Aorta (tissue), 5 donors: ENCODE data around the gene IL1RL2. TPM values are rescaled to one million over a fixed set of nuclear protein-coding genes. Genes with fewer than 3 reads are reported as not detected.

ENCODE experiments used
- ATAC-seq: fragments of 200-7000 bp; cut with Tn5 transposase; one replicate; pipeline ENCODE4 v1.9.1; 2022; ENCODE audit warnings: moderate library complexity; ENCODE audit not compliant: low FRiP score
- DNase-seq, 2 donors: peaks; one replicate each; pipeline ENCODE4 v3.0.0-alpha.2; 2020
- H3K27ac ChIP-seq, 2 donors: one replicate each; pipeline ENCODE4 v1.5.1; 2013; ENCODE audit warnings: low read length in 2 of 2, mild to moderate bottlenecking in 2 of 2, moderate library complexity in 2 of 2, control low read depth in 1 of 2, inconsistent platforms in 1 of 2, low read depth in 1 of 2
- H3K27me3 ChIP-seq, 2 donors: one replicate each; pipeline ENCODE4 v1.6.1; 2013; ENCODE audit warnings: control low read depth in 1 of 2, low read length in 1 of 2, mild to moderate bottlenecking in 1 of 2, moderate library complexity in 1 of 2; ENCODE audit not compliant: insufficient read depth in 2 of 2, control insufficient read depth in 1 of 2
- H3K36me3 ChIP-seq, 2 donors: one replicate each; pipeline ENCODE4 v1.6.1; 2013; ENCODE audit warnings: control low read depth in 1 of 2, low read length in 1 of 2, mild to moderate bottlenecking in 1 of 2; ENCODE audit not compliant: insufficient read depth in 2 of 2, control insufficient read depth in 1 of 2
- H3K4me1 ChIP-seq, 2 donors: one replicate each; pipeline ENCODE4 v1.6.1; 2013; ENCODE audit warnings: low read length in 2 of 2, control low read depth in 1 of 2, mild to moderate bottlenecking in 1 of 2, moderate library complexity in 1 of 2; ENCODE audit not compliant: insufficient read depth in 2 of 2, control insufficient read depth in 1 of 2
- H3K4me3 ChIP-seq, 2 donors: one replicate each; pipeline ENCODE4 v1.5.1; 2013; ENCODE audit warnings: low read length in 2 of 2, control low read depth in 1 of 2, mild to moderate bottlenecking in 1 of 2
- H3K9me3 ChIP-seq: one replicate; pipeline ENCODE4 v1.6.1; 2013; ENCODE audit warnings: mild to moderate bottlenecking, low read length; ENCODE audit not compliant: control insufficient read depth
- WGBS, 2 donors: extraction: QIAGEN DNeasy Blood & Tissue Kit; methylation state at CpG; one replicate each; pipeline ENCODE4 v1.1.7; 2013; 5-methylcytosine and 5-hydroxymethylcytosine counted together
- intact Hi-C, 2 donors: fragments of 100-400 bp; cut with DNase I; formaldehyde crosslinking; loops; one replicate each; pipeline versions ENCODE4 v1.14.2 to v1.15.0; 2022
- polyA plus RNA-seq, 2 donors: library from polyadenylated mRNA; stranded (reverse); fragments of 200-250 nt; gene quantifications; one replicate each; pipeline ENCODE4 v1.2.3, GENCODE V29; 2013
- total RNA-seq, 2 donors: library from RNA; stranded (reverse); fragmentation: NEBNext Ultra II Directional; extraction: Animal tissue kit (Norgen Biotek cat#: 25700); gene quantifications; one replicate each; pipeline ENCODE4 v1.2.1, GENCODE V29; 2021
- donor health status: healthy with polysubstance abuse.
- donor health status: Bipolar disorder and iron deficiency.
- donor health status: DM: no; HTN: no; CAD: no.
- donor health status: DM: no; HTN: no; CAD: no.
- donor health status: DM: yes; HTN: yes; CAD: no.

The IL1RL2 gene
- total and polyA plus RNA-seq, 4 donors = 0.54 to 1.8 (median 0.54) TPM; not detected in 1

DNA sequence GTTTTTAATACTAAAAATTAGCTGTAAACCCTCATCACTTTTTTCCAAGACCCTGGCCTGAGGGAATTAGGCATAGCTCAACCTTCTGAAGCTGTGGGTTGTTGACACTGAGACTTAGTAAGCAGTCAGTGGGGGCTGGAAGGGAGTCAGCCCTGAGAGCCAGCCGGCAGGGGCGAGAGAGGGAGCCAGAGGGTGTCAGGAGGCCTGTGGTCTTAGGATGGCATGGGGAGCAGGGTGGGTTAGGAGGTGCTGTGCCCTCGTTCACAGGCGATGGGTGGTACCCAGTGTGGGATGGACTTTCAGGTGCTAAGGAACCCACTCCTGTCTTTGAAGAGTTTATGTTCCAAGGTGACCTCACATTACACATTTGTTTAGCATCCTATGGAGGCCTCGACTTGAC is 49.3 kb downstream of the IL1RL2 start:
- H3K27ac ChIP-seq = no peak overlapping the region
- no peaks in the 10 kb centered on the region for H3K9me3 ChIP-seq
- H3K4me3 ChIP-seq = no peak overlapping the region
- no peaks in the 10 kb centered on the region for H3K36me3 ChIP-seq
- intact Hi-C loops = no loop called here
- WGBS, 2 donors = 77 to 91% methylated on average over 5 of the region's 5 CpGs
- ATAC-seq (no peak), DNase-seq (no peak)
- H3K27me3 ChIP-seq = no peaks in the 10 kb centered on the region
- no peaks in the 10 kb centered on the region for H3K4me1 ChIP-seq

DNA sequence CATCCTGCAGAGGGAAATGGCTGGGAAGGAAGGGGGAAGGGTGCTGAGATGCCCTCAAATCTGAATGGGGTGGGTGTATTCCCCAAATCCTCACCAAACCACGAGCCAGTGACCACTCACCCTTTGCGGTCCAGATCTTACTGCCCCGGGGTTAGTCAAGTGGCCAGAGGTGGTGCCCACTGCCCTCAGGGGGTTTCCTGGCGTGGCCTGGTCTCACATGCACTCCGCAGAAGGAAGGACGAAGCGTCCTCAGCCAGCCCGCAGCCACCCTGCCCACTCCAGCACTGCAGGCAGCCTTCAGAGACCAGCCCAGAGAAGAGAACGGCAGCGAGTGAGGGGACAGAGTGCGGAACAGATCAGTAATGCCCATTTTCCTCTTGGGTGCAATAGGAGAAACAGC is 50.4 kb downstream of the IL1RL2 start:
- Histone ChIP-seq H3K27ac (no peak overlapping the region), H3K9me3 (no peaks in the 10 kb centered on the region), H3K4me1 (no peaks in the 10 kb centered on the region), H3K4me3 (no peak overlapping the region), H3K36me3 (no peaks in the 10 kb centered on the region), H3K27me3 (no peaks in the 10 kb centered on the region)
- WGBS, 2 donors = 97% methylated on average over 11 of the region's 11 CpGs
- DNase-seq = no peak
- ATAC-seq = no peak
- intact Hi-C loops = no loop called here

DNA sequence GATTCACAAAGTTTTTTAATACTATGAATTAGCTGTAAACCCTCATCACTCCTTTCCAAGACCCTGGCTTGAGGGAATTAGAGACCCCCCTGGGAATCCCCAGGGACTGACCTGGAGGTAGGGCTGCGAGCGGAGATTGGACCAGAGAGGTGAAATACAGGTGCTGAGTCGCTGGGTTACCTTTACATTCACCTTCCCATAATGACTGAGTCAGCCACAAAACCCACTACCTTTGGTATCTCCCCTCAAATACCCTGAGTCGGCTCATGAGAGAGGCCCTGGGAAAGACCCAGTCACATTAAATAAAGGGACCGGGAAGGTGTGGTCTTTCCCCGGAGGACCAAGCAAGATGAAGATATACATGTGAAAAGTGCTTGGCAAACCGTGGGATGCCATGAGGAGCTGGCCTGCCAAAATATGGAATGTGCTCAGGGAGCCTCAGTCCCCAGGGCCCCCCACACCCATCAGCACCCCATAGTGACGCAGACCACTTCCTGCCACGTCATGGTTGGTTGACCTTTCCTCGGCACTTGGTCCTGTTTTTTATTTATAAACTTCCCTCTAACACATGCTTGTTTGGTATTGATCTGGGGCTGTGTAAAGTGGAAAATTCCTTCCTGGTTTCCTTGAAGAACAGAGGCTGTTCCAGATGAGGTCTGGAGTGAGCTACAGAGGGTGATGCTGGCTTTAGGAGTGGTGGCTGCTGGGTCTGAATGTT is 51.4 kb downstream of the IL1RL2 start:
- no peak for ATAC-seq
- DNase-seq = no peak
- no peak overlapping the region for H3K27ac ChIP-seq

DNA sequence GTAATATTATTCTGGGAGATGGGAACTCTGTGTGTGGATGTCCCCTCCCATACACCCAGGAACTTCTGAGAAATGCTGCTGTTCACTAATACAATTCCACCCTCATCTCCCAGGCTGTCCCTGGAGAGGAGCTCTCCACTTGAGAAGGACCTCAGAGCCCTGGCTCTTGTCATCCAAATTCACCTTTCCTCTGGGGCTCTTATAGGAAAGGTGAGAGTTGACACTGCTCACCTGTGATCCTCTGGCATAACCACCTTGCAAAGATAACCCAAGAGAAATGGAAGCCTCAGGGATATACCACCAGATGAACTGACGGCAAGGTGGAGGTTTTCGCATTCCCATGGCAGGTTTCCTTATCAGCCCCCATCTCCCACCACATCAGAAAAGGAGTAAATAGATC is 52.0 kb downstream of the IL1RL2 start:
- Histone ChIP-seq H3K4me1 (no peaks in the 10 kb centered on the region), H3K36me3 (no peaks in the 10 kb centered on the region), H3K27ac (no peak overlapping the region), H3K27me3 (no peaks in the 10 kb centered on the region), H3K4me3 (no peak overlapping the region), H3K9me3 (no peaks in the 10 kb centered on the region)
- WGBS, 2 donors = 96 to 98% methylated on average over 2 of the region's 2 CpGs
- ATAC-seq = no peak
- no peak for DNase-seq
- intact Hi-C loops = no loop called here

More for the DNA sequence above, 51.4 kb downstream of the IL1RL2 start:
- H3K4me3 ChIP-seq = no peak overlapping the region
- H3K27me3 ChIP-seq = no peaks in the 10 kb centered on the region
- H3K9me3 ChIP-seq = no peaks in the 10 kb centered on the region
- H3K4me1 ChIP-seq = no peaks in the 10 kb centered on the region
- 76 to 81% methylated on average over 10 of the region's 10 CpGs for WGBS, 2 donors
- no peaks in the 10 kb centered on the region for H3K36me3 ChIP-seq
- intact Hi-C loops = no loop called here

DNA sequence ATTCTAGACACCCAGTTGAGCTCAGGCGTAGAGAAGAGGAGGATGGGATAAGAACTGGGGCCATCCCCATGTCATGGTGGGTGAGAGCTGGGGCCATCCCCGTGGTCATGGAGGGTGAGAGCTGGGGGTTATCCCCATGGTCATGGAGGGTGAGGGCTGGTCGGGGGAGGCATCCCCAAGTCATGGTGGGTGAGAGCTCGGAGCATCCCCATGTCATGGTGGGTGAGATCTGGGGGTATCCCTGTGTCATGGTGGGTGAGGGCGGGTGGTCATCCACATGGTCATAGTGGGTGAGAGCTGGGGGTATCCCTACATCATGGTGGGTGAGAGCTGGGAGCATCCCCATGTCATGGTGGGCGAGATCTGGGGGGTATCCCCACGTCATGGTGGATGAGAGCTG is 52.5 kb downstream of the IL1RL2 start:
- Histone ChIP-seq H3K36me3 (no peaks in the 10 kb centered on the region), H3K4me3 (no peak overlapping the region), H3K4me1 (no peaks in the 10 kb centered on the region), H3K9me3 (no peaks in the 10 kb centered on the region), H3K27ac (no peak overlapping the region), H3K27me3 (no peaks in the 10 kb centered on the region)
- 95 to 97% methylated on average over 7 of the region's 7 CpGs for whole genome bisulfite sequencing, 2 donors
- DNase-seq (no peak), ATAC-seq (no peak)
- intact Hi-C loops = no loop called here

DNA sequence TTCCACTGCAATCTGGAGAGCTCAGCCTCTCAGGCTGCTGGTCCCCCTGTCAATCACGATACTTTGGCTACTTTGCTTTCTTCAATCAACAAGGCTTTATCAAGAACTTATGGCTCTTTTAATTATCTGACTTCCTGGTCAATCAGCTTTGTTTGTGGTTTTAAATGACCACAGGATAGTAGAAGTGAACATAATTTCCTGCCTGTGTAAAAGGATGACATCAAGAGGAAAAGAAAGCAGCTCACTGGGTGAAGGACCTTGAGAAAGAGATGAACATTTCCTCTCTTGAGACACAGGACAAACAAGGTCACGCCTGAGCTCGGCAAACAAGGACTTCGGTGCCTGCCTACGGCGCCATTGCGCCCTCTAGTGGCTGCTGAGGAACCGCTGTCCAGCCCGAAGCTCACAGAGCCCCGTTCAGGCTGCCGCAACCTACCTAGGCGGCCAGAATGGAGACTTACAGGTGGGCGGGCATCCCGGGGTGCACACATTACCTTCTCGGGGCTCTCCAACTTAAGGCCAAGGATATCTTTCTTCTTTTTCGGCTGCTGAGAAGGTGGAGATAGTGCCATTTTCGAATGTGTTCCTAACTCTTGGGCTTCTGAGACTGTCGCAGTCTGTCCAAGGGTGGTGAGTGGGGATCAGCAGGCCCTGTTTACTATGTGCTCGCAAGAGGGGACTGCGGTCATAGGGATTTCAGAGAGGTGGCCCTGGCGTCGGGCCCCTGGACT is 54.0 kb downstream of the IL1RL2 start:
- Histone ChIP-seq H3K36me3 (no peaks in the 10 kb centered on the region), H3K4me1 (no peaks in the 10 kb centered on the region), H3K27ac (peak overlapping the region in 1 of 2 donors; percentile 48), H3K27me3 (no peaks in the 10 kb centered on the region), H3K4me3 (no peak overlapping the region), H3K9me3 (no peaks in the 10 kb centered on the region)
- ATAC-seq (peak; percentile 94), DNase-seq (peak; percentile 94 to 97)
- WGBS, 2 donors = 12 to 13% methylated on average over 22 of the region's 22 CpGs
- intact Hi-C loops = loop anchor here (1.0 to 10.0 kb wide), 5 partner anchors 44 to 359 kb away; no protein-coding TSS in a partner anchor

DNA sequence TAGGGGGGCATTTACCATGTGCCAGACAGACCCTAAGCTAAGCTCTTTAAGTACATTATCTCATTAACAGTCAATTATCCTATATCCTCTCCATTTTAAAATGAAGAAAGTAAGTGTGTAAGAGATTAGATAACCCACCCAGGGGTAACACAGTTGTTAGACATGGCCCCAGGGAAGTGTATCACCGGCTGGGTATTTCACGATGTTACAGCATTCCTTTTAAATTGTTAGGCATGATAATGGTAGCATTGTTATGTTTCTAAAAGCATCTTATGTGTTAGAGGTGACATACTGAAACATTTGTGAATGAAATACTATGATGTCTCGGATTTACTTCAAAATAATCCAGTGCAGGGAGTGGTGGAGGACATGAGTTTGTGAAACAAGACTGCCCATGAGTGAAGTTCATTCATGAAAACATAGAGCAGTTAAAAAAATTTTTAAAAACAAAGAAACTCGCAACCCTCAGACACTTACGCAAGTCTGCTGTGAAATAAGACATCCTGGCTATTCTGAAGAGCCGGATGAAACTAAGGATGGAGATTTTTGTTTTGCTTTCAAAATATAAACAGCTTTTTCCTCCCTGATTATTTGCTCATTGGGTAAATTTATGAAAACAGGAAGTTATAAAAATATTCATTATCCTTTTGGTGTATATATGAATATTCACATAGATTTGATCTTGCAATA is 54.9 kb downstream of the IL1RL2 start:
- Histone ChIP-seq H3K27ac (no peak overlapping the region), H3K4me3 (no peak overlapping the region), H3K27me3 (no peaks in the 10 kb centered on the region), H3K9me3 (no peaks in the 10 kb centered on the region), H3K4me1 (no peaks in the 10 kb centered on the region), H3K36me3 (no peaks in the 10 kb centered on the region)
- intact Hi-C loops = loop anchor here (1.0 to 10.0 kb wide), 5 partner anchors 44 to 359 kb away; no protein-coding TSS in a partner anchor
- ATAC-seq (no peak), DNase-seq (no peak)
- WGBS, 2 donors = 93 to 95% methylated on average over 6 of the region's 6 CpGs

DNA sequence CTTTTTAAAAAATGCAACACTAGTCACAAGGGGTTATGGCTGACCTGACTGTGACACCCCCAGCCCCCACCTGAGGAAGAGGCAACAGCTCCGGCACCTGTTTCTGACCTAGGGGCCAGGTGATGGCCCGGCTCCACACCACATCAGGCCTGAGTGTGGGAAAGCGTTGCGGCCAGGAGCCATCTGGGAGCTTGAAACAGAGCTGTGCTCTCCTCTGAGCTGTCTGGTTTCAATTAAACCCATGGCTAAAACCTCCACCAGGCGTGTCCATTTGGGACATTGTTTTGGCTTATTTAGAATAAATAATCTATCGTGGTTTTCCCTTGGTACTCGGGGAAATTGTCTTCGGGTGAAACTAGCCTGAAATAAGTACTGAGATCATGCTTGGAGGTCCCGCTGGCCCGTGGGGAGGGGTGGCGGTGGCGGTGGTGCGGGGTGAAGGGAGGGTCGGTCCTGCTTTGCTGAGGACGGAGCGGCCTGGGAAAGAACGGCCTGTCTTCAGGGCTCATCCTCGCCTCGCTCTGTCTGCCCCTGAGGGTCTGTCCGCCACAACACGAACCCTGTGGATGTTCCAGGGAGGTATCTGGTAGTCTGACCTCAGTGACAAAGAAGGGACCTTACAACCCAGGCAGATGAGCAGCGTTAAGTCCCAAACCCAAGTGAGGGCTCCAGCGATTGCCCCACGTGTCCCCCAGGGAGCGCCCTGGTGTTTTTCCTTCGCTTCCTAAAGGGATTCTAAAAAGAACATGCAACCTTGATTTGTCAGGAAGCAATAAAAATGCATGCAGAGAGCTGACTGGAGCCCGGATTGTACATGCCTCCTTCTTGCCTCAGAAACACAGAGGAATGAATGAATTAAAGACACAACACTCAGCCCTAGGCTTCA is 58.7 kb downstream of the IL1RL2 start:
- 72 to 83% methylated on average over 27 of the region's 27 CpGs for WGBS, 2 donors
- intact Hi-C loops = loop anchor here in 1 of 2 donors (10.0 kb wide), 1 partner anchor 361 kb away; no protein-coding TSS in a partner anchor
- no peaks in the 10 kb centered on the region for H3K36me3 ChIP-seq
- H3K4me1 ChIP-seq = no peaks in the 10 kb centered on the region
- DNase-seq (no peak), ATAC-seq (no peak)
- H3K27me3 ChIP-seq = no peaks in the 10 kb centered on the region
- no peak overlapping the region for H3K27ac ChIP-seq
- H3K4me3 ChIP-seq = no peak overlapping the region
- no peaks in the 10 kb centered on the region for H3K9me3 ChIP-seq
